ENCODE data around the gene THRB.

The THRB gene

DNA sequence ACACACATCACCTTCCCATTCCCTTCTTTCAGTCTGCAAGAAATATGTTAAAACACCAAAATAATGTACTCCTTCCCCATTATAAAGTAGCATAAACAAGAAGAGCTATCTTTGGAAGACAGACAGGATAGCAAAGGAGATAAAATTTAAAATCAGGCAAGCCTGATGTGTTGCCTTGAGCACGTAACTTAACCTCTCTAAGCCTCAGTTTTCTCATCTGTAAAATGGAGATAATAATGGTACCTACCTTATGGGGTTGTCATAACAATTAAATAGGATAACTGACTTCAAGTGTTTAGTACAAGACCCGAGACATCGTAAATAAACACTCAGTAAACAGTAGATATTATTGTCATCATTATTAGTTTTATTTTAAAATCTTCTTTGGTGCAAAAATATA, 407.2 kb downstream of the THRB start:
- no peaks in the 10 kb centered on the region; the same call in 1 of the 2 replicates for H3K27me3 ChIP-seq (replicated peaks; ENCODE audit: control insufficient read depth, insufficient read depth, low read length)
- TF ChIP-seq, protein P1, sequence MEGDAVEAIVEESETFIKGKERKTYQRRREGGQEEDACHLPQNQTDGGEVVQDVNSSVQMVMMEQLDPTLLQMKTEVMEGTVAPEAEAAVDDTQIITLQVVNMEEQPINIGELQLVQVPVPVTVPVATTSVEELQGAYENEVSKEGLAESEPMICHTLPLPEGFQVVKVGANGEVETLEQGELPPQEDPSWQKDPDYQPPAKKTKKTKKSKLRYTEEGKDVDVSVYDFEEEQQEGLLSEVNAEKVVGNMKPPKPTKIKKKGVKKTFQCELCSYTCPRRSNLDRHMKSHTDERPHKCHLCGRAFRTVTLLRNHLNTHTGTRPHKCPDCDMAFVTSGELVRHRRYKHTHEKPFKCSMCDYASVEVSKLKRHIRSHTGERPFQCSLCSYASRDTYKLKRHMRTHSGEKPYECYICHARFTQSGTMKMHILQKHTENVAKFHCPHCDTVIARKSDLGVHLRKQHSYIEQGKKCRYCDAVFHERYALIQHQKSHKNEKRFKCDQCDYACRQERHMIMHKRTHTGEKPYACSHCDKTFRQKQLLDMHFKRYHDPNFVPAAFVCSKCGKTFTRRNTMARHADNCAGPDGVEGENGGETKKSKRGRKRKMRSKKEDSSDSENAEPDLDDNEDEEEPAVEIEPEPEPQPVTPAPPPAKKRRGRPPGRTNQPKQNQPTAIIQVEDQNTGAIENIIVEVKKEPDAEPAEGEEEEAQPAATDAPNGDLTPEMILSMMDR (IDR thresholded peaks at IDR 0.05; ENCODE audit: insufficient read depth, low read length, poor library complexity, severe bottlenecking) = no peak
- DNase-seq (ENCODE audit: extremely low read depth, insufficient read length) = no peak
- H3K4me3 ChIP-seq (replicated peaks; ENCODE audit: low read depth, low read length) = no peak overlapping the region
- no peaks in the 10 kb centered on the region for H3K36me3 ChIP-seq (ENCODE audit: control insufficient read depth, insufficient read depth, low read length)

DNA sequence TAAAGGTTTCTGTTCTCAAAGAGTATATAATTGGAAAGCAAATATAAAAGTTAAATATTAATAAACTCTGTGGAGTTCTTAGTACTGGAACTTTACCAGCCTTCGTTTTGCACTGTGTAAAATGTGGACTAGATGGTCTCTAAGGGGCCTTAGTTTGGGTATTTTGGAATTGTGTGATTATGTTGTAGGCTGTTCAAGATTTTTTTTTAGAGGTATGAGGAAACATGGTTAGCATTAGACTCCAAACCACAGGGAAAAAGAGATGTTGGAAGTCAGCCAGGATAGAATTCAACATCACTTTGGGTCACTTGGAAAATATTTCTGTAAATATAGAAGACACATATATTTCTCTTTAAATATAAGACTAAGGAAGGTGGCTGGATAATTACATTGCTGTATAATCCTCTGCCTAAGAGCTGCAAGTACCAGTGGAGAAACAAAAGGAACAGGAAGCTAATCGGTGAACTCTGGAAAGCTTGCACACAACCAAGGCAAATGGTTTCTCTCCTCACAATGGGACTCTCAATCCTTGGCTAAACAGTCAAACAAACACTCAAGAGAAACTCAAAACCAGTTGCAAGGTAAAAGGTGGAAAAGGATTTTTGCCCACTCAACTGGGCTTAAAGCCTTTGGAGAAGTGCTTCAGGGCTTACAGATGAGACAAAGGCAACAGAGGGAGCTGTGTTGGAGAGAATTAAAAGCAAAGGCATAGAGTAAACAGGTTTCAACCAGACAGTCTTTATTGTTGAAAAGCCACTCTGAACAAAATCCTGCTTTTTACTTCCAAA, 407.8 kb downstream of the THRB start:
- no peak overlapping the region for H3K4me3 ChIP-seq (replicated peaks; ENCODE audit: low read depth, low read length)
- DNase-seq (ENCODE audit: extremely low read depth, insufficient read length) = no peak
- TF ChIP-seq, protein P1 (IDR thresholded peaks at IDR 0.05; ENCODE audit: insufficient read depth, low read length, poor library complexity, severe bottlenecking) = no peak

DNA sequence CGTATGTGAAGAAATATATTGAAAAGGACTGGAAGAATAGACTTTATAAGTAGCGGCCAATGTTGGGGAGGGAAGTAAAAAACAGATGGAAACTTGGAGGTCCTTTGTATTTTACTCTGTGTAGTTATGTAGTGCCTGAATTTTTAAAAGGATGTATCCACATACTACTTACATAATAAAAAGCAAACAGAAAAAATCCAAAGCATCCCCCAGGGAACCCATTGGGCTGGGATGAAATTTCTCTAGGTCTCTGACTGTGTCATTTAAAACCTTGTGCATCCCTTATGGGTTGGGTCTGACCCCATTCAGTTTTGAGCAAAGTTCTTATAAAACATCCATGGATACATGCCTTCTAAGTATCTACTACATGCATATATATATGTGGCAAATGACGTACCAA, 408.4 kb downstream of the THRB start:
- no peaks in the 10 kb centered on the region for H3K36me3 ChIP-seq (ENCODE audit: control insufficient read depth, insufficient read depth, low read length)
- no peaks in the 10 kb centered on the region; the same call in 1 of the 2 replicates for H3K27me3 ChIP-seq (replicated peaks; ENCODE audit: control insufficient read depth, insufficient read depth, low read length)
- H3K4me3 ChIP-seq (replicated peaks; ENCODE audit: low read depth, low read length) = no peak overlapping the region
- DNase-seq (ENCODE audit: extremely low read depth, insufficient read length) = no peak
- TF ChIP-seq, protein P1 (IDR thresholded peaks at IDR 0.05; ENCODE audit: insufficient read depth, low read length, poor library complexity, severe bottlenecking) = no peak

More for the DNA sequence above, 407.8 kb downstream of the THRB start:
- no peaks in the 10 kb centered on the region; the same call in 1 of the 2 replicates for H3K27me3 ChIP-seq (replicated peaks; ENCODE audit: control insufficient read depth, insufficient read depth, low read length)
- H3K36me3 ChIP-seq (ENCODE audit: control insufficient read depth, insufficient read depth, low read length) = no peaks in the 10 kb centered on the region

DNA sequence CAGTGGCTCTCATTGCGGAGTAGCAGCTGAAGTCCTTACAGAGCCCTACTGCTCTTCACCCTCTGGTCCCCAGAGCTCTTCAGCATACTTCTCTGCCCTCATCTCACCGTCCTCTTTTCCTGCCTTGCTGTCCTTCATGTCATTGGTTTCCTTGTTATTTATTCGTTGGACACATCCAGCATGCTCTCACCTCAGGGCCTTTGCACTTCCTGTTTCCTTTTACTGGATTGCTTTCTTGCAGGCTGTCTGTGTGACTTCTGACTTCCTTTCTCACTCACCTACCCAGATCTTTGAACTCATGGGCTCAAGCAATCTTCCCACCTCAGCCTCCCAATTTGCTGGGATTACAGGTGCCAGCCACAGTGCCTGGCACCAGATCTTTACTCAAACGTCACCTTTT, 422.5 kb downstream of the THRB start:
- no peaks in the 10 kb centered on the region for H3K36me3 ChIP-seq (ENCODE audit: control insufficient read depth, insufficient read depth, low read length)
- no peaks in the 10 kb centered on the region for H3K27me3 ChIP-seq (replicated peaks; ENCODE audit: control insufficient read depth, insufficient read depth, low read length)
- no peak for DNase-seq (ENCODE audit: extremely low read depth, insufficient read length)
- H3K4me3 ChIP-seq (replicated peaks; ENCODE audit: low read depth, low read length) = no peak overlapping the region
- TF ChIP-seq, protein P1 (IDR thresholded peaks at IDR 0.05; ENCODE audit: insufficient read depth, low read length, poor library complexity, severe bottlenecking) = no peak

DNA sequence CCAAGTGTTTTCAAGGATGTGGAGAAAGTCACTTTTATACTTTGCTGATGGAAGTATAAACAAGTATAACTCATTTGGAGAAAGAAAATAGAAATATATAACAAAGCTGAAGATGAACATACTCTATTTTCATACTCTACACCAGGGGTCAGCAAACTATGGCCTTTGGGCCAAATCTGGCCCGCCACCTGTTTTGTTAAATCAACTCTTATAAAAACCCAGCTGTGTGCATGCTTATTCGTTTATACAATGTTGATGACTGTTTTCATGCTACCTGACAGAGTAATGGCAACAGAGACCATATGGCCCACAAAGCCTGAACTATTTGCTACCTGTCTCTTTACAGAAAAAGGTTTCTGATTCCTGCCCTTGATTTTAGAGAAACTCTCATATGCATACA, 425.6 kb downstream of the THRB start:
- no peaks in the 10 kb centered on the region for H3K36me3 ChIP-seq (ENCODE audit: control insufficient read depth, insufficient read depth, low read length)
- TF ChIP-seq, protein P1 (IDR thresholded peaks at IDR 0.05; ENCODE audit: insufficient read depth, low read length, poor library complexity, severe bottlenecking) = no peak
- H3K27me3 ChIP-seq (replicated peaks; ENCODE audit: control insufficient read depth, insufficient read depth, low read length) = no peaks in the 10 kb centered on the region
- H3K4me3 ChIP-seq (replicated peaks; ENCODE audit: low read depth, low read length) = no peak overlapping the region
- DNase-seq (ENCODE audit: extremely low read depth, insufficient read length) = no peak

All from GM06990 (cell line).